K562 (cell line): ENCODE measurements around the gene S100A6. TPM values are rescaled to one million over a fixed set of nuclear protein-coding genes. Genes with fewer than 3 reads are reported as not detected.
"Not testable (repeated sequence)": the region's sequence is repeated elsewhere in the genome, so short reads cannot be mapped to it uniquely, and the experiment has no call there.

Experiments
- ATAC-seq: fragments of 200-7000 bp; cut with Tn5 transposase; 3 replicates; pipeline ENCODE4 v1.9.1; 2020; ENCODE audit warnings: moderate library complexity
- BruUV-seq: library from RNA; stranded (reverse); fragments of 400-500 nt; replicated peaks from 2 replicates; lab custom pipeline; 2021; lab: Mats Ljungman, UMichigan
- CTCF ChIA-PET: fragments of 300-600 bp; formaldehyde crosslinking; extraction: SDS; loops from one replicate; lab custom pipeline; 2021; ENCODE audit warnings: low intra/inter-chr PET ratio; lab: Yijun Ruan, JAX
- POLR2A ChIA-PET: fragments of 300-600, 350-650 bp; sonication (Branson Sonifier 250); formaldehyde crosslinking; extraction: SDS; loops from one replicate; lab custom pipeline; 2021; ENCODE audit warnings: antibody characterized with exemption, inconsistent platforms; lab: Yijun Ruan, JAX
- DNase-seq, 4 experiments: peaks; one replicate each; pipeline versions ENCODE4 v3.0.0 to v3.0.0-alpha.2; 2011 to 2018; ENCODE audit warnings: low spot score in 3 of 4, mixed read lengths in 3 of 4; ENCODE audit errors: extremely low read depth in 1 of 4
- FAIRE-seq: peaks from 2 replicates; lab custom pipeline; 2011; peaks lifted over from hg19 to GRCh38; lab: Jason Lieb, UNC
- H2AFZ ChIP-seq: 2 replicates; pipeline ENCODE4 v1.6.0; 2011; ENCODE audit warnings: low read depth, low read length, control low read depth, inconsistent platforms
- H3K27ac ChIP-seq: fragments of 200-600 bp; 3 replicates; pipeline ENCODE4 v1.8.0; 2011; ENCODE audit warnings: low read depth, mild to moderate bottlenecking, control low read depth, inconsistent platforms, low read length, moderate library complexity, mixed read lengths; ENCODE audit errors: extremely low read depth
- H3K27me3 ChIP-seq, 2 experiments: fragments of 300-600 bp in 1 of 2; 2 replicates in 1 of 2; 3 replicates in 1 of 2; pipeline versions ENCODE4 v1.6.0 to v1.8.0; 2011; ENCODE audit warnings: inconsistent platforms in 2 of 2, low read length in 2 of 2, mild to moderate bottlenecking in 1 of 2, mixed read lengths in 1 of 2, moderate library complexity in 1 of 2; ENCODE audit not compliant: control insufficient read depth in 2 of 2, insufficient read depth in 2 of 2
- H3K36me3 ChIP-seq: fragments of 300-600 bp; 3 replicates; pipeline ENCODE4 v1.8.0; 2011; ENCODE audit warnings: mild to moderate bottlenecking, low read length, inconsistent platforms; ENCODE audit not compliant: control insufficient read depth, insufficient read depth
- H3K4me1 ChIP-seq, 2 experiments: fragments of 200-600 bp in 1 of 2; replicated peaks in 1 of 2; 2 replicates in 1 of 2; 3 replicates in 1 of 2; pipeline versions ENCODE4 v1.5.1 to v1.8.0; 2011; ENCODE audit warnings: inconsistent platforms in 2 of 2, low read length in 2 of 2, mild to moderate bottlenecking in 1 of 2, mixed read lengths in 1 of 2, moderate library complexity in 1 of 2; ENCODE audit not compliant: control insufficient read depth in 2 of 2, insufficient read depth in 2 of 2
- H3K4me2 ChIP-seq: 2 replicates; pipeline ENCODE4 v1.6.1; 2011; ENCODE audit warnings: low read length, control low read depth, inconsistent platforms, mixed read lengths; ENCODE audit not compliant: insufficient read depth
- H3K4me3 ChIP-seq: fragments of 200-600 bp; sonication (generic), shearing (Covaris generic); 2 replicates; pipeline ENCODE4 v1.5.1; 2016; ENCODE audit warnings: control low read depth, inconsistent platforms
- H3K79me2 ChIP-seq: fragments of 200-600 bp; 3 replicates; pipeline ENCODE4 v1.8.0; 2011; ENCODE audit warnings: low read length, inconsistent platforms; ENCODE audit not compliant: control insufficient read depth, insufficient read depth
- H3K9ac ChIP-seq, 2 experiments: 2 replicates each; pipeline versions ENCODE4 v1.6.0 to v1.6.1; 2011; ENCODE audit warnings: low read depth in 2 of 2, low read length in 2 of 2, control low read depth in 1 of 2, inconsistent platforms in 1 of 2, mild to moderate bottlenecking in 1 of 2, mixed read lengths in 1 of 2; ENCODE audit not compliant: insufficient read depth in 1 of 2
- H3K9me1 ChIP-seq: one replicate; pipeline ENCODE4 v1.6.0; 2011; ENCODE audit warnings: inconsistent platforms, mild to moderate bottlenecking, low read length, moderate library complexity; ENCODE audit not compliant: control insufficient read depth, insufficient read depth
- H3K9me3 ChIP-seq: replicated peaks from 2 replicates; pipeline ENCODE4 v1.5.1; 2011; ENCODE audit warnings: low read depth, low read length, inconsistent platforms; ENCODE audit not compliant: control insufficient read depth, insufficient read depth
- H4K20me1 ChIP-seq: replicated peaks from 2 replicates; pipeline ENCODE4 v1.6.1; 2011; ENCODE audit warnings: low read length, inconsistent platforms, mixed read lengths; ENCODE audit not compliant: control insufficient read depth, insufficient read depth
- CBFA2T3 ChIP-seq: fragments of 450-650 bp; IDR thresholded peaks from 2 replicates; pipeline ENCODE4 v1.6.1; 2017
- WGBS: fragments of 100-300 bp; shearing (Covaris generic); methylation state at CpG from one replicate; pipeline ENCODE4 v1.1.6; 2016; ENCODE audit warnings: low coverage, mixed read lengths; ENCODE audit not compliant: insufficient coverage; ENCODE audit errors: missing lambda C conversion rate; 5-methylcytosine and 5-hydroxymethylcytosine counted together
- in situ Hi-C: fragments of 300-500 bp; cut with MboI; formaldehyde crosslinking; loops from 4 replicates; pipeline ENCODE4 v1.15.0; 2018; ENCODE audit warnings: inconsistent platforms, mixed read lengths
- intact Hi-C: fragments of 100-400 bp; cut with micrococcal nuclease; formaldehyde crosslinking; loops from 2 replicates; pipeline ENCODE4 v1.14.2; 2022
- polyA plus RNA-seq, 8 experiments: library from polyadenylated mRNA; depleted of rRNA in 4 of 8; stranded (reverse) in 5 of 8; unstranded in 3 of 8; fragments of >200 nt; fragmentation: Nextera tagmentation in 2 of 8; fragmentation: Illumina TruSeq in 1 of 8; extraction: Ambion mirVana in 2 of 8; extraction: Trizol in 1 of 8; gene quantifications; 2 replicates each; pipeline versions ENCODE4 v1.2.1 to v1.2.3, GENCODE V29; 2011 to 2014; ENCODE audit warnings: inconsistent platforms in 1 of 8, missing spikeins in 1 of 8
- total RNA-seq, 7 experiments: library from RNA; depleted of rRNA in 6 of 7; stranded (reverse); fragments of >200 nt in 6 of 7; fragmentation: Illumina TruSeq in 2 of 7; extraction: Trizol in 2 of 7; gene quantifications; 2 replicates each; pipeline versions ENCODE4 v1.2.1 to v1.2.3, GENCODE V29; 2011 to 2021; ENCODE audit warnings: low replicate concordance in 1 of 7

Gene S100A6
- total and polyA plus RNA-seq, 9 of the 15 experiments (the other 6 are each of a cell fraction or from before 2014, with no cell fraction given) = 9.8 to 66.5 (median 23.2) TPM

- H3K9ac ChIP-seq, H3K4me3 ChIP-seq, intact Hi-C loops, H3K36me3 ChIP-seq, H3K9me1 ChIP-seq, FAIRE-seq, H2AFZ ChIP-seq, H3K4me2 ChIP-seq, H3K79me2 ChIP-seq, H3K27me3 ChIP-seq, DNase-seq, H4K20me1 ChIP-seq, H3K4me1 ChIP-seq, in situ Hi-C loops, H3K9me3 ChIP-seq, BruUV-seq, ATAC-seq, H3K27ac ChIP-seq: not testable (repeated sequence)
- WGBS = 14% methylated on average over 1 of the region's 3 CpGs
- CTCF ChIA-PET = interaction anchor here (0.7 kb wide), 1 partner anchor 11 kb away, joined by 3 read pairs; no protein-coding TSS in a partner anchor
- POLR2A ChIA-PET = interaction anchor here (1.3 kb wide), 1 partner anchor 9 kb away, joined by 4 read pairs; no protein-coding TSS in a partner anchor
- peak; percentile 51 for TF ChIP-seq CBFA2T3
Measured at GRCh38 chr1:153583514-153583913, 47.7 kb upstream of the S100A6 start.

- H3K9me1 ChIP-seq, H4K20me1 ChIP-seq, H2AFZ ChIP-seq, H3K36me3 ChIP-seq, H3K9me3 ChIP-seq, H3K4me3 ChIP-seq, H3K4me2 ChIP-seq, H3K4me1 ChIP-seq, in situ Hi-C loops, H3K27ac ChIP-seq, FAIRE-seq, intact Hi-C loops, H3K9ac ChIP-seq, ATAC-seq, H3K79me2 ChIP-seq, H3K27me3 ChIP-seq, BruUV-seq, DNase-seq, CTCF ChIA-PET: not testable (repeated sequence)
- POLR2A ChIA-PET = interaction anchor here (1.3 kb wide), 1 partner anchor 10 kb away, joined by 4 read pairs; no protein-coding TSS in a partner anchor
- WGBS = 20% methylated on average over 1 of the region's 34 CpGs
Measured at GRCh38 chr1:153582836-153583235, 47.0 kb upstream of the S100A6 start.
